Islet of Langerhans (tissue), 1 donor: Measurements from ENCODE around the gene KLHDC8B.
"Not testable (repeated sequence)": the region's sequence is repeated elsewhere in the genome, so short reads cannot be mapped to it uniquely, and the experiment has no call there.

Experiments used
- FAIRE-seq: peaks from one replicate; lab custom pipeline; 2011; peaks lifted over from hg19 to GRCh38; lab: Jason Lieb, UNC

The KLHDC8B gene

DNA sequence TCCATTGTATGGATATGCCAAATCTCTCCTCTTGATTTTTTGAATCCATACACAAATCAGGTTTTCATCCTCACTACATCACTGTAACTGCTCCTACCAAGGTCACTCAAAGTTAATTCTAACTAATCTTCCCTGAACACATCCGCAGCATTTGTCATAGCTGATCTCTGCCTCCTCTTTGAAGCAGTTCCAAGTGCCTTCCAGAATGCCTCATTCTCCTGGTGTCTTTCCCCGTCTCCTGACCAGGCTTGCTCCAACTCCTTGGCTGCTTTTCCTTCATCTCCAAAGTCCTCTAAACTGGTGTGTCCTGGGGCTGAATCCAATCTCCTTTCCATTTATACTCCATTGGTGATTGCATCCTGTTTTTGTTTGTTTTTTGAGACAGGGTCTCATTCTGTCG is 26.8 kb downstream of the KLHDC8B start:
- FAIRE-seq = no peak

DNA sequence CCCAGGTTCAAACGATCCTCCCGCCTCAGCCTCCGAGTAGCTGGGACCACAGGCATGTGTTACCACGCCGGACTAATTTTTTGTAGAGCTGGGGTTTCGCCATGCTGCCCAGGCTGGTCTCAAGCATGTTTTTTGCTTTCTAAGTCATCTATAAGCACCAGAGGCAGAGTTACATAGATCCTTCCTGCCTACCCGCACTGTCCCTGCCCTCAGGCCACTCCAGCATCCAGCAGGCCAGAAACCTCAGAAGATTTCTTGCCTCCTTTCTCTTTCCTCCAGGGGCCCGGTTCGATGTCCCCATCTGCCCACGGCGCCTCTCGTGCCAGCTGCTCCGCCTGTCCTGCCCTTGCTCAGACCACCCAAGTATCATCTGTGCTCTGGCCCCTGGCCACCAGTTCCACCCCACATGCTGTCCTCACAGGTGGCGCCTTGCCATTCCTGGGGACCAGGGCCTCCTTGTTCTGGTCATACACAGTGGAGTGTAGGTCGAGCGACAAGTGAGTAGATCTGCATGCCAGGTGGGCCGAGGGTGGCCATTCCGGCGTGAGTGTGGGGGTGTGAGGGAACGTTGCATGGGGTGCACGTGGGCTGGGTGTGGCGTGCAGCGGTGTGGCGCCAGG is 27.3 kb downstream of the KLHDC8B start:
- FAIRE-seq = no peak

DNA sequence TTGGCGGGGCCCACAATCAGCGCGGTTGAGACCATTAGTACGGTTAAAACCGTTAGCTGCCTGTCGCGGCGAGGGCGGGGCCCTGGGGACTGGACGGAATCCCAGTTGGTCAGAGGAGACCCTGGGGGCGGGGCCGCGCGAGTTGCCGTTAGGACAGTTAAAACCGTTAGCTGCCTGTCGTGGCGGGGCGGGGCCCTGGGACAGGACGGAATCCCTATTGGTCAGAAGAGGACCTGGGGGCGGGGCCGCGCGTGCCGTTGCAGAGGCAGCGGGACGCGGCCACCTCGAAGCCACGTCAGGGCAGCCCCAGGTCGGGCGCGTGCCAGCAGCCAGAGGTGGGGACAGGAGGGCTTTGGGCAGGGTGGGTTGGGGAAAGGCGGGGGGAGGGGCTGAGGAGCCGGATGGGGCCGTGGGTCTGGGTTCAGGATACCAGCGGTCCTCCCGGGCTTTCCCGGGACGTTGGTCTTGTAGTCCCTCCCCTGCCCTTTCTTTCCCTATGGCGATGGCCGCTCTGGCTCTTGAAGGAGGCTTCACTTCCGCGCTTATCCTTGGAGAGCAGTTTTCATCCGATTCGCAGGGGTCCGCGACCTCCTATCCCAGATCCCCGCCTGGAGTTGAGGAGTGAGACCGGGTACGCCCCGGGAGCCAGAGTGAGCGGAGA is 28.0 kb downstream of the KLHDC8B start:
- FAIRE-seq = no peak

DNA sequence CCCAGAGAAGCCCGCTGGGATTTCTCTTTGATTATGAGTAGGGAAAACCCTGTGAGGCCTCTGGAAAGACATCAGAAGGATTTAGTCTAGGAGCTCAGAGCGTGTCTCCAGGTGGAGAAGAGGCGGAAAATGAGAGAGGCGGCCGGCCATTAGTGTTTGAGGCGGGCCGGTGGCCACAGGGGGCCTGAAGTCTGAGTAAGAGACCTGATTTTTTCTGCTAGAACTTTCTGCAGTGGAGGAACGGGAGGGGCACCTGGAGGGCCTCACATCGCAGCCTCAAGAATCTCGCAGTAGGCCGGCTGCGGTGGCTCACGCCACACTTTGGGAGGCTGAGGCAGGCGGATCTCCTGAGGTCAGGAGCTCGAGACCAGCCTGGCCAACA is 28.5 kb downstream of the KLHDC8B start:
- FAIRE-seq = no peak

GRCh38 chr3:49213541-49213943 is 42.1 kb downstream of the KLHDC8B start:
- FAIRE-seq = no peak

DNA sequence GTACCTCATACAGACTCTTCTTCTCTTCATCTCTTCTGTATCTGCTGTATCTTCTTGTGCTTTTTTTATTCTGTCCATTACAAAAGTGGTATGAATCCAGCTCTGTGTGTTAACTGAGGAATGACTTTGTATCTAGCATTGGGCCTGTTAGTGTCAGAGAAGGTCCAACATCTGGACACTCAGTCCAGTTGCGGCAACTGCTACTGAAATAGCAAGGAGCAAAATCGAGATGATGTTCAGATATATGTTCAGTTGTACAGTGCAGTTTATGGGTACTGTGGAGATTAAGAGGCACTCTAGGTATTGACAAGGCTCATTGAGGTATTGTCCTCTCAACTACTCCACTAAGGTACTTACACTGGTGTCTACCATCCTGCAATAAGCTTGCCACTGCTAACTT is 42.6 kb downstream of the KLHDC8B start:
- FAIRE-seq = no peak

DNA sequence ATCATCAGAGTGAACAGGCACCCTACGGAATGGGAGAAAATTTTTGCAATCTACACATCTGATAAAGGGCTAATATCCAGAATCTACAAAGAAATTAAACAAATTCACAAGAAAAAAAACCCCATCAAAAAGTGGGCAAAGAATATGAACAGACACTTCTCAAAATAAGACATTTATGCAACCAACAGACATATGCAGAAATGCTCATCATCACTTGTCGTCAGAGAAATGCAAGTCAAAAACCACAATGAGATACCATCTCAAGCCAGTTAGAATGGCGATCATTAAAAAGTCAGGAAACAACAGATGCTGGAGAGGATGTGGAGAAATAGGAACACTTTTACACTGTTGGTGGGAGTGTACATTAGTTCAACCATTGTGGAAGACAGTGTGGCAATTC is 45.3 kb downstream of the KLHDC8B start:
- not testable (repeated sequence) for FAIRE-seq

DNA sequence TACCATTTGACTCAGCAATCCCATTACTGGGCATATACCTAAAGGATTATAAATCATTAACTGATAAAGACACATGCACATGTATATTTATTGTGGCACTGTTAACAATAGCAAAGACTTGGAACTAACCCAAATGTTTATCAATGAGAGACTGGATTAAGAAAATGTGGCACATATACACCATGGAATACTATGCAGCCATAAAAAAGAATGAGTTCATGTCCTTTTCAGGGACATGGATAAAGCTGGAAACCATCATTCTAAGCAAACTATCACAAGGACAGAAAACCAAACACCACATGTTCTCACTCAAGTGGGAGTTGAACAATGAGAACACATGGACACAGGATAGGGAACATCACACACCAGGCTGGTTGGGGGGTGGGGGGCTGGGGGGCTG is 45.7 kb downstream of the KLHDC8B start:
- not testable (repeated sequence) for FAIRE-seq

DNA sequence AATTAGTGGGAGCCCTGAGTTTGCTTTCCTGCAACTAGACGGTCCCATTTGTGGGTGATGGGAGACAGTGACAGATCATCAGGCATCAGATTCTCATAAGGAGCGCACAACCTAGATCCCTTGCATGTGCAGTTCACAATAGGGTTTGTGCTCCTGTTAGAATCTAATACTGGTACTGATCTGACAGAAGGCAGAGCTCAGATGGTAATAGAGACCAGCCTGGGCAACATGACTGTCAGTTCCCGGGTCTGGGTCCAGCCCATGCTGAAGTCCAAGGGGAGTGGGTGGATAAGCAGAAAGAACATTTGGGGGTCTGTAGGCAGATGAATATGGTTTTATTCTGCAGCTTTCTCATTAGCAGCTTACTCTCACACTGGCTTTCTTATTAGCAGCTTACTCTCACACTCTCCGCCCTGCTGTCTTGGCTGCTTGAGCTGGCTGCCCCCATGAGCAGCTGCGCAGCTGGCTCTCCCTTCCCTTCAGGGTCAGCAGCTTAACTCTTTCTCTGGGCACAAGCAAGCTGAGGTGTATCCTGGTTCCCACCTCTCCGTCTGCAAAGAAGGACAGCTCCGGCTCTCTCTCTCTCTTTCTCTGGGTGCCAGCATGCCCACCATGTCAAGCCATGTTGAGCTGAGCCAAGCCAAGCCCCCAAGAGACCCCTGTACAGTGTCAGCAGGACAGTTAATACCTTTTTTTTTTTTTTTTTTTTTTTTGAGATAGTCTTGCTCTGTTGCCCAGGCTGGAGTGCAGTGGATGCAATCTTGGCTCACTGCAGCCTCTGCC is 46.5 kb downstream of the KLHDC8B start:
- no peak for FAIRE-seq

DNA sequence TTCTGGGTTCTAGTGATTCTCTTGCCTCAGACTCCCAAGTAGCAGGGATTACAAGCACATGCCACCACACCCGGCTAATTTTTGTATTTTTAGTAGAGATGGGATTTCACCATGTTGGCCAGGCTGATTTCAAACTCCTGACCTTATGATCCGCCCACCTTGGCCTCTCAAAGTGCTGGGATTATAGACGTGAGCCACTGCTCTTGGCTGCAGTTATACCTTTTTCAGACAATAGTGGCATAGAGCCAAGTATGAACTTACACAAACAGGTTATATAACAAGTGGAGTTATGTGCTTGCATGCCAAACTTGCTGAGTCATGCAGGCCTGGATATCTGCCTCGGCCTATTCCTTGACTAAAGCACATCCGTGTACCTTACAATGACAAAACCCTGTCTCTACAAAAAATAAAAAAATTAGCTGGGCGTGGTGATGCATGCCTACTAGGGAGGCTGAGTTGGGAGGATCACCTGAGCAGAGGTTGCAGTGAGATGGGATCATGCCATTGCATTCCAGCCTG is 47.1 kb downstream of the KLHDC8B start:
- FAIRE-seq = not testable (repeated sequence)

- FAIRE-seq = no peak
These were observed 47.7 kb downstream of the KLHDC8B start for GRCh38 chr3:49219132-49219531.

DNA sequence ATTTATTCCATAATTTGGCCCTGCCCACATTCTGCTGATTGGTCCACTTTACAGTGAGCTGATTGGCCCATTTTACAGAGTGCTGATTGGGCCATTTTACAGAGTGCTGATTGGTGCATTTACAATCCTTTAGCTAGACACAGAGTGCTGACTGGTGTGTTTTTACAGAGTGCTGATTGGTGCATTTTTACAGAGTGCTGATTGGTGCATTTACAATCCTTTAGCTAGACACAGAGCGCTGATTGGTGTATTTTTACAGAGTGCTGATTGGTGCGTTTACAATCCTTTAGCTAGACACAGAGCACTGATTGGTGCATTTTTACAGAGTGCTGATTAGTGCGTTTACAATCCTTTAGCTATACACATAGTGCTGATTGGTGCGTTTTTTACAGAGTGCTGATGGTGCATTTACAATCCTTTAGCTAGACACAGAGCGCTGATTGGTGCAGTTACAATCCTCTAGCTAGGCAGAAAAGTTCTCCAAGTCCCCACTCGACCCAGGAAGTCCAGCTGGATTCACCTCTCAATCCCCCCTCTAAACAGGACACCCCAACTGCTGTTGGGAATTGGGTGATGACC is 49.7 kb downstream of the KLHDC8B start:
- not testable (repeated sequence) for FAIRE-seq

DNA sequence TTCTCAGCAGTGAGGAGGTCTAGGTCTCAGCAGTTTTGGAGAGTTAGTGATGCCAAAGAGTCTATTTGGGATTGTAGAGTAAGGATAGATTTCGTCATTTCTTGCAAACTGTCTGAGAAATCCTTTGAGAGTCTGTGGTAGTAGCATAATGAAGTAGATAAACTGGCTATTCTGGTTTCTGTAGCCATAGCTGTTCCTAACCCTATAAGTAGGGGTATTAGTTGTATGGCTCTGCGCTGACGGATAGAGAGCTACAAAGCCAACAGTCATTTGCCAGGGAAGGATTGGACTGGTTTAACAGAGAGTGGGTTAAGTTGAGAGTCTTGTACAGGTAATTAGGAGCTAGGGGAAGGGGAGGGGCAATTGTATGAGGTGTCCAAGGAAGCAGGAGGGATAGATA is 50.6 kb downstream of the KLHDC8B start:
- FAIRE-seq = no peak
